ENCODE results near the gene VPS33B.

DNA sequence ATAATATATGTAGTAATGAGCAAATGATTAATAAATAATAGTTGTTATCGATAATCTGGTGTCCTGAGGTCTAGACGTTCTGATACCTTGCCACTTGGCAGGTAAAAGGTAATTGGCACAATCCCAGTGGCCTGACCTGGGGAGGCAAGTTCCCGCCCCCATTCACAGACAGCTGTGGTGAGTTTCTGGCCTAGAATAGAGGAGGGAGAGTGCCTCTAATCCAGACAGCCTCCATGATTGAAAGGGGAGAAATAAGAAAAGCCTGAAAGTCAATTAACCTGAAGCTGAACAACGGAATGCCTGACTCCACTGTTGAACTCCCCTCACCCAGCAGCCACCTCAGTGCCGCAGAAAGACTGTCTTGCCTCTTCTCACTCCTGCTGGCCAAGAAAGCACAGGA is 39.6 kb upstream of the VPS33B start:
- TF ChIP-seq, protein P1, sequence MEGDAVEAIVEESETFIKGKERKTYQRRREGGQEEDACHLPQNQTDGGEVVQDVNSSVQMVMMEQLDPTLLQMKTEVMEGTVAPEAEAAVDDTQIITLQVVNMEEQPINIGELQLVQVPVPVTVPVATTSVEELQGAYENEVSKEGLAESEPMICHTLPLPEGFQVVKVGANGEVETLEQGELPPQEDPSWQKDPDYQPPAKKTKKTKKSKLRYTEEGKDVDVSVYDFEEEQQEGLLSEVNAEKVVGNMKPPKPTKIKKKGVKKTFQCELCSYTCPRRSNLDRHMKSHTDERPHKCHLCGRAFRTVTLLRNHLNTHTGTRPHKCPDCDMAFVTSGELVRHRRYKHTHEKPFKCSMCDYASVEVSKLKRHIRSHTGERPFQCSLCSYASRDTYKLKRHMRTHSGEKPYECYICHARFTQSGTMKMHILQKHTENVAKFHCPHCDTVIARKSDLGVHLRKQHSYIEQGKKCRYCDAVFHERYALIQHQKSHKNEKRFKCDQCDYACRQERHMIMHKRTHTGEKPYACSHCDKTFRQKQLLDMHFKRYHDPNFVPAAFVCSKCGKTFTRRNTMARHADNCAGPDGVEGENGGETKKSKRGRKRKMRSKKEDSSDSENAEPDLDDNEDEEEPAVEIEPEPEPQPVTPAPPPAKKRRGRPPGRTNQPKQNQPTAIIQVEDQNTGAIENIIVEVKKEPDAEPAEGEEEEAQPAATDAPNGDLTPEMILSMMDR (IDR thresholded peaks at IDR 0.05 in 8 of 11, conservative IDR thresholded peaks at IDR 0.05 in 3 of 11): no peak
- no peak for TF ChIP-seq POLR2A (IDR thresholded peaks at IDR 0.05)
- TF ChIP-seq POLR2AphosphoS5 (IDR thresholded peaks at IDR 0.05): no peak

Data from spleen (tissue), 7 donors.